Embryonic facial prominence (tissue), 1 donor: ENCODE data around the gene EXOC2.
A peak's percentile ranks its signal among the peaks of the same experiment; 100 is the strongest.
"Not testable (repeated sequence)": the region's sequence is repeated elsewhere in the genome, so short reads cannot be mapped to it uniquely, and the experiment has no call there.

Experiments used
- DNase-seq: peaks from one replicate; pipeline ENCODE4 v3.0.0-alpha.2; 2016; ENCODE audit errors: extremely low spot score

EXOC2 gene

GRCh38 chr6:710601-711571 is 17.9 kb upstream of the EXOC2 start:
- no peak for DNase-seq

- DNase-seq = no peak
Observed at GRCh38 chr6:709471-710056, 16.6 kb upstream of the EXOC2 start.

GRCh38 chr6:708237-708598 is 15.3 kb upstream of the EXOC2 start:
- DNase-seq = no peak

GRCh38 chr6:707576-708236 is 14.8 kb upstream of the EXOC2 start:
- no peak for DNase-seq

GRCh38 chr6:706819-707381 is 14.0 kb upstream of the EXOC2 start:
- no peak for DNase-seq

GRCh38 chr6:706146-706545 is 13.2 kb upstream of the EXOC2 start:
- no peak for DNase-seq

GRCh38 chr6:705047-705446 is 12.1 kb upstream of the EXOC2 start:
- no peak for DNase-seq

GRCh38 chr6:704046-704445 is 11.1 kb upstream of the EXOC2 start:
- DNase-seq = no peak

- no peak for DNase-seq
Observed at GRCh38 chr6:703552-703951, 10.6 kb upstream of the EXOC2 start.

- DNase-seq = no peak
Observed at GRCh38 chr6:701700-702479, 9.0 kb upstream of the EXOC2 start.

- no peak for DNase-seq
Observed at GRCh38 chr6:701215-701614, 8.3 kb upstream of the EXOC2 start.

- no peak for DNase-seq
Observed at GRCh38 chr6:700490-700889, 7.6 kb upstream of the EXOC2 start.

- no peak for DNase-seq
Observed at GRCh38 chr6:699319-699718, 6.4 kb upstream of the EXOC2 start.

GRCh38 chr6:694431-695126 is 1.6 kb upstream of the EXOC2 start:
- DNase-seq = not testable (repeated sequence)

- no peak for DNase-seq
Observed at GRCh38 chr6:693723-694009, 727 bp upstream of the EXOC2 start.

GRCh38 chr6:692356-692851 is 535 bp downstream of the EXOC2 start:
- DNase-seq = no peak

GRCh38 chr6:689223-689622 is 3.7 kb downstream of the EXOC2 start:
- DNase-seq = no peak

GRCh38 chr6:686497-686896 is 6.4 kb downstream of the EXOC2 start:
- no peak for DNase-seq

- DNase-seq = no peak
Observed at GRCh38 chr6:684831-685636, 7.9 kb downstream of the EXOC2 start.

GRCh38 chr6:683742-684440 is 9.0 kb downstream of the EXOC2 start:
- DNase-seq = peak; percentile 73
